ENCODE results near the gene ESD.

- TF ChIP-seq POLR2A (IDR thresholded peaks at IDR 0.05): no peak
- no peak for TF ChIP-seq CTCF (IDR thresholded peaks at IDR 0.05)
Measured at GRCh38 chr13:46731535-46731934, 65.4 kb downstream of the ESD start.
